Measurements from ENCODE around the gene PRMT7.
"Not testable (repeated sequence)": the region's sequence is repeated elsewhere in the genome, so short reads cannot be mapped to it uniquely, and the experiment has no call there.

Gene PRMT7

DNA sequence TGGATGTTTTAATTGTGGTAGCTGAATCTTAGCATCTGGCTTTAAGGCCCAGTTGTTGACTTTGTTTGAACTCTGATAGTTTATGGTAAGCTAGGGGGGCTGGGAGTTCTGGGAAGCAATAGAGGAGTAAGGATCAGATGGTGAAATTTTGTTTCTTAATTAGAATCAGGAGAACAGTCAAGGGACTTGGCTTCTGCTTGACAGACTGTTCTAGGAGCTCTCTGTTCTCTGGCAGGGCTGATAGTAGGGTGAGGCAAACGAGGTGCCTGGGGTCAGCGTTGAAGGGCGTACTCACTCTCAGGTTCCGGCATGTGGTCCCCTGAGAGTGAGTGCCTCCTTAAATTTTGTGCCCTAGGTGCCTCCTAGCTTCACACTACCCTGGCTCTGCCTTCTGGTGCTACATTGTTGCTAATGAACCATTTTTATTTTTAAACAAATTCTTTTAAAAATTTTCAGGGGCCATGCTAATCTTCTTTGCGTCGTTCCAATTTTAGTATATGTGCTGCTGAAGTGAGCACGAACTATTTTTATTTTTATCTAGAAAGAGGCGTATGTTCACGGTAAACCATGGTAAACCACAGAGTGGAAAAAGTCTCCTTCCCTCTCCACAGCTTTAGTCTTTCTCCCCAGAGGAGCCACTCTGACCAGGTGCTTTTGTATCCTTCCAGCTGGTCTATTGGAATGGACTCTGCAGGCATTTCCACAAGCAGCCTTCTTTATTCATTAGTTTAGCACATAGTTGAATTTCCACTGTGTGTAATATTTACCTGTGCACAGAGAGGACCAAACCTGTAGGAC is 26.8 kb upstream of the PRMT7 start:
- DNase-seq: no peak

DNA sequence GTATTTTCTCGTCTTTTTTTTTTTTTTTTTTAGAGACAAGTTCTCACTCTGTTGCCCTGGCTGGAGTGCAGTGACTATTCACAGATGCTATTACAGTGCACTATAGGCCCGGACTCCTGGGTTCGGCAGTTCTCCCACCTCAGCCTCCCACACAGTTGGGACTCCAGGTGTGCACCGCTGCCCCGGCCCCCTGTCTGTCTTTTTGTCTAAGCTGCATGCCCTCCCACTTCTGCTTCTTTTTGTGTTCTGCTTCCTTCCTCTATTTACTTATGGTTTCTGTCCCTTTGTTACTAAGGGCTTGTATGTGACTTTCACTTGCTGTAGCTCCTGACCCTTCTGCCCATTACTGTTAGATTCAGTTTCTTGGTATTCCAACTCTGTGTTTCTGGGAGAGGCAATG is 26.0 kb upstream of the PRMT7 start:
- no peak for DNase-seq

DNA sequence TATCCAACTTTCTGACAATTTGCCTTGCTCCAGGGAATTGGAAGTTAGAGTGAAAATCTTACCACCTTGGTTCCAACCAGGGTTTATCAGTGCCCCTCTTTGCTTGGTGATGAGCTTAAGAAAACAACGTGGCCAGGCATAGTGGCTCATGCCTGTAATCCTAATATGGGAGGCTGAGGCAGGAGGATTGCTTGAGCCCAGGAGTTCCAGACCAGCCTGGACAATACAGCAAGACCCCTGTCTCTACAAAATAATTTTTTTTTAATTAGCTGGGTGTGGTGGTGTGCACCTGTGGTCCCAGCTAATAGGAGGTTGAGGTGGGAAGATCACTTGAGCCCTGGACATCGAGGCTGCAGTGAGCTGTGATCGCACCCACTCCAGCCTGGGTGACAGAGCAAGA is 25.1 kb upstream of the PRMT7 start:
- no peak for DNase-seq

DNA sequence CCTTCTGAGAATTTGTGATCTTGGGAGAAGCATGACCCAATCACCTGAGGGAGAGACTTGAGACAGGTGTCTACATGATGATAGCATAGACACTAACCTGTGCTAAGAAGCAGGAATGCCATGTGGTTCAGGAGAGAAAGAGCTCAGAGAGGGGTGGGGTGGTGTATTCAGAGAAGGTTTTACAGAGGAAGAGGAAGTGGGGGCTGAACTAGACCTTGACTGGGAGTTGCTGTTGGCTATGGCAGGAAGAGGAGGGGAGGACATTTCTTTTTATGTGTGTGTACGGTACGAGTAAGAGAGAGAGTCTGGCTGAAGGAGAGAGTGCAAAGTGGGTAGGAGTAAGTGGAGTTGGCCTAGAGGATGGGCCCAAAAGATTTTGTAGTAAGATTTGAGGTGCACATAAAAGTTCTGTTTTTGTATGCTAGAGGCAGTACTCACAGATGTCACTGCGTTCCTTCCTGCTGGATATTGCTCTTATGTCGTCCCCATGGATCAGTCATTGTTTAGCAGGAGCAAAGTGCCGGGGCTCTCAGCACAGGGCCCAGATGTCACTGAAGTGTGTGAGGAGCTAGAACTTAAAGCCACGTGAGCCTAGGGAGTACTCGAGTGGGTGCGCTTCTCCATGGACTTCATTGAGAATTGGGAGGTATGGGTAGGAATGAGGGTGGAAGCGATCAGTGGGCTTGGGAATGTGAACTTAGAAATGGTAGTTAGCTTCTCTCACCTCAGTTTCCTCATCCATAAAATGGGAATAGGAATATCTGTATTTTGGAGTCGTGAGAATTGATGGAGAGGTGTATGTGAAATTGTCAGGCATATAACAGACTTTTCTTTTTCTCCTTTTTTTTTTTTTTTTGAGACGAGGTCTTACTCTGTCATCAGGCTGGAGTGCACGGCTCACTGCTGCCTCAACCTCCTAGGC is 24.4 kb upstream of the PRMT7 start:
- no peak for DNase-seq

DNA sequence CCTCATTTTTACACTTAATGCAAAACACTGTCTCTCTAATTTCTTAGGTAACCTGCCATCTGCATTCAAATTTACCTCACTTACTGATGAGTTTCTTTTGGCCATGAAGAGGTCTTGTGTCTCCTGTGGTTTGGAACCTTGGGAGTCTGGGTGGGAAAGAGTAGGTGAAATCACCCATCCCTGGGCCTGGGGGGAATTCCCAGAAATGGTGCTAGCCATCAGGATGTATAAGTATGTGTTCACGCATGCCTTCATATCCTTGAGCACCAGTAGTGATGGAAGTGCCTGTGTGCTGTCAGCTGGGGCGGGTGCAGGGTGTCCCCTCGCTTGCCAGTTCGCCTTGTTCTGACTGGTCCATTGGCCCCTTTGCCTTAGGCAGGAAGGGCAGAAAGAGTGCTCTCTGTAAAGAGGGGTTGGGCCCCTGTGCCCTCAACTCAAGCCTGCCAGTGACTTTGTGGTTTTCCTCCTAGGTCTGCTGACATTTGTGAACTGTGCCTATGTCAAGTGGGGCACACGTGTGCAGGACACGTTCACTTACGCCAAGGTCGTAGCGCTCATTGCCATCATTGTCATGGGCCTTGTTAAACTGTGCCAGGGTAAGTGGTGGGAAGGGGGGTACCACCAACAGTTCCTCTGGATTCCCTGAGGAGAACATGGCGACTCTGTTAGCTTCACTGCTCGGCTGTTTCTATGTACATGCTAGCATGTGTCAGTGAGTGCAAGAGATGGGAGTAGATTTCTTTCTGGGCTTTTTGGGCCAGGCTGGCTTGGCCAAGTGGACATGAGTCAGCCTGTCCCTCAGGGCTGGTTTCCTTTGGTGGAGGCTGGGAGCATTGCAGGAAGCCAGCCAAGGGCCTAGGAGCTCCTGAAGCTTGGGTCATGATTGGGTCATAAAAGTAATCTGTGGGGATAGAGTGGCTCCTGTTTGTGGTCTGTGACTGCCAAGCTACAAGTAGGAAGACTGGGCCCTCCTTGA is 23.3 kb upstream of the PRMT7 start:
- no peak for DNase-seq

DNA sequence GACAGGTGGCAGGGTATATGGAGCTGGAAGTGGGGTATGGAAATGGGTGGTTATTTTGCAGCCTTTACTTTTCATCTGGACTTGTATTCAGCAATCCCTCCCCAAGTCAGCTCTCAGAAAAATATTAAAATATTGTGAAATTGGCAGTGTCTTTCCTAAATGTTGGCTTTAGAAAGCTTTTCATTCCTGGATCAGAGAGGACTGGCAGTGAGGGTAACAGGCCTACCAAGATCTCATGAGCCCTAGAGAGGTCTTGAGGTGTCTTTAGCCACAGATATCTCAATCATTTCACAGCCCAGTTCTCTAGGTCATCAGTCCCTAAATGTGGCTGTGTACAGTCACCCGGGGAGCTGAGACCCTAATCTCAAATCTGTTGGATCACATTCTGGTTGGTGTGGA is 22.6 kb upstream of the PRMT7 start:
- no peak for DNase-seq

DNA sequence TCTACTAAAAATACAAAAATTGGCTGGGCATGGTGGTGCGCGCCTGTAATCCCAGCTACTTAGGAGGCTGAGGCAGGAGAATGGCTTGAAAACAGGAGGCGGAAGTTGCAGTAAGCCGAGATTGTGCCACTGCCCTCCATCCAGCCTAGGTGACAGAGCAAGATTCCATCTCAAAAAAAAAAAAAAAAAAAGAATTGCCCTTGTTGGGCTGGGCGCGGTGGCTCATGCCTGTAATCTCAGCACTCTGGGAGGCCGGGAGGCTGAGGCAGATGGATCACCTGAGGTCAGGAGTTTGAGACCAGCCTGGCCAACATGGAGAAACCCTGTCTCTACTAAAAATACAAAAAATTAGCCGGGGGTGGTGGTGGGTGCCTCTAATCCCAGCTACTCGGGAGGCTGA is 22.0 kb upstream of the PRMT7 start:
- not testable (repeated sequence) for DNase-seq

DNA sequence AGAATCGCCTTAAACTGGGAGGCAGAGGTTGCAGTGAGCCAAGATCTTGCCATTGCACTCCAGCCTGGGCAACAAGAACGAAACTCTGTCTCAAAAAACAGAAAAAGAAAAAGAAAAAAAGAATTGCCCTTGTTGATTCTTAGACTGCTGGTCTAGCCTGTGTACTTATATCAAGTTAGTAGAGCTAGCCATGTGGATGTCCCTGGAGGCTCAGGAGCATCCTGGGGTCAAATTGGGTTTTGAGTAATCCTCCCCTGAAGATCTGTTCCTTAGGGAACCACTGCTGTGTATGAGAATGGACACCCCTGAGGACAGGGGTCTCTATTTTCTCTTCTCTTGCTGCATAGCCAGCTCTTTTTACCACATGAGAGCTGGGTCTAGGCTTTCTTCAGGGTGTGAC is 21.6 kb upstream of the PRMT7 start:
- DNase-seq: no peak

DNA sequence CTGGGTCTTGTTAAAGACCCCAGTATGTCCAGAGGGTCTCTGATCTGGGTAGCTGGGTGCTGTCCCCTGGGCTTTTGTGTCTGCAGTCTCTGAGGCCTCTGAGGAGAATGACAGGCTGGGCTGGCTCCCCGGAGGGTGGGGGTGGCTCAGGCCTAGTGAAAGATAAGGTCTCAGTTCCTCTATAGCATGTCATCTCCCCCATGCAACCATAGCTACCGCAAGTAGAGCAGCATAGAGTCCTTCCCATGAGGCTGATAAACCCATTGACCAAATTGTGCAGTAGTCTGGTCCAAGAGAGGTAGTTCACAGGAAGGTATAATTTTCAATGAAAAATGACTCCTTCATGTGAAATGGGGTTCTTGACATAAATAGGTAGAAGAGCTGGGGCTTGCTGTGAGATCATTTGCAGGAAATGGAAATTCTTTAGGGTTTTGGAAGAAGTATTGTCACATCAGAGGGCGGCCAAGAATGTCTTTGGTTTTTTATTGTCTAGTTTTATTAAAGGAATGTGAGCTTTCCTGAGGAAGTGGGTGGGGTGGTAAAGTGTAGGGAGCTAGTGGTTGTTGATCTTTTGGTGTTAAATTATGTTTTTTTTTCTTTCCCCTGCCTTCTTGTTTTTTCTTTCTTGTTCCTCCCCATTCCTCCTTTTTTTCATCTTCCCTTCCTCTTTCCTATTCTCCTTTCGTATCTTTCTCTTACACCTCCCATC is 21.0 kb upstream of the PRMT7 start:
- DNase-seq: no peak

DNA sequence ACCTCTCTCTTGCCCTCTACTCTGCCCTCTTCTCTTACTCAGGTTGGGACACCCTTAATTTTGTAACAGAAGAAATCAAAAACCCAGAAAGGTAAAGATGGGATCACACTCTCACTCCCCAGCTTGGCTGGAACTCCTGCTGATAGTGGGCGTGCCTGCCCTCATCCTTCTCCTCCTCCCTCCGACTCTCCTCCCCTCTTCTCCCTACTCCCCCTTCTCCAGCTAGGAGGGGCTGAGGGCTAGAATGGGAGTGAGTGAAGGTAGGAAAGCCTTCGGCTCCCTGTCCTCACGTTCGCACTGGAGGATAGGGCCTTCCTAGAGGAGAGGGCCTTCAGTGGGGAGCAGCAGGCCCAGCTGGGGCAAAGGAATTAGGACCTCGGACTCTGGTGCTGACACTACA is 20.4 kb upstream of the PRMT7 start:
- DNase-seq: no peak

DNA sequence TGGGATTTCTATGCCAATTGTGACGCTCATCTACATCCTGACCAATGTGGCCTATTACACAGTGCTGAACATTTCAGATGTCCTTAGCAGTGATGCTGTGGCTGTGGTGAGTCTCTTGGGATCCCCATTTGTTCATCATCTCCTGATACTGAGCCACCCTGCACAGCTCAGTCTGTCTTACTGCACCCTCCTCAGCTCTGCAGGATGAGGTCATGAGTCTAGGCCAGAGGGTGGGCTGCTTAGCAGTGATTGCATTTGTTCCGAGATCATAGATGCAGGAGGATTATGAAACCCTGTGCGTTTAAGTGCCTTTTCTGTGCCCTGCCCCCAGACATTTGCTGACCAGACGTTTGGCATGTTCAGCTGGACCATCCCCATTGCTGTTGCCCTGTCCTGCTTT is 19.6 kb upstream of the PRMT7 start:
- DNase-seq: no peak

DNA sequence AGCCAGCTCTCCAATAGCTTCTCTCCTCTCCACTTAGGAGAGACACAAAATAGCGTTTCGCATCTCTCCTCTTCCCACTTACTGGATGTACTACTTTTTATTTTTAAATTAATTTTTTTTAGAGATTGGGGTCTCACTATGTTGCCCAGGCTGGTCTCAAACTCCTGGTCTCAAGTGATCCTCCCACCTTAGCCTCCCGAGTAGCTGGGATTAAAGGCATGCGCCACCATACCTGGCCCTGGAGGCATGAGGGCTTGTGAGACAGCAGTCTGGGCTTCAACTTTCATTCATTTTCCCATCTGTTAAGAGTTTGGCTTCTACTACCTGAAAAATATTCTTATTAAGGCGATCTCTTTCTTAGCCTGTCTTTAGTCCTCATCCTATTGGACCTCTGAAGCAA is 18.4 kb upstream of the PRMT7 start:
- DNase-seq: no peak

DNA sequence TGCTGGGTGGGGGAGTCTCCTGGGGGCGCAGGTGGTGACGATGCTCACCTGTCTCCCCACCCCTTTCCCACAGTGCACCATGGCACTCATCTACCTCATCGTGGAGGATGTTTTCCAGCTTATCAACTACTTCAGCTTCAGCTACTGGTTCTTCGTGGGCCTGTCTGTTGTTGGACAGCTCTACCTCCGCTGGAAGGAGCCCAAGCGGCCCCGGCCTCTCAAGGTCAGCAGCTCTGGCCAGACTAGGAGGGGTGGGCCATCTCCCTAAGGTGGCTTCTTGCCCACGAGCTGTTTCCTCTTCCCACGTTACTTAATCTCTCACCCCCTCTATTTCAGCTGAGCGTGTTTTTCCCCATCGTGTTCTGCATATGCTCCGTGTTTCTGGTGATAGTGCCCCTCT is 14.5 kb upstream of the PRMT7 start:
- no peak for DNase-seq

DNA sequence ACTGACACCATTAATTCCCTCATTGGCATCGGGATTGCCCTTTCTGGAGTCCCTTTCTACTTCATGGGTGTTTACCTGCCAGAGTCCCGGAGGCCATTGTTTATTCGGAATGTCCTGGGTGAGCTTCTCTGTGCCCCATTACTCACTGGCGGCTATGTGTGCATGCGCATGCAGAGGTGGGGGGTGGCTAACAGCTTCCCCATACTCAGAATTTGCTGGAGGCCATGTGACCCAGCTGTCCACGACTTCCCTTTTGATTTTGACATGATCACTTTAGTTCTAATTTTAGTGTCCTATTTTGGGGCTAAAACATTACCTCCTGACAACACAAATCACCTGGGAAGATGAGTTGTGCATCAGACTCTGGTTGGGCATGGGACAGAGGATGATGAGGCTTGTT is 14.1 kb upstream of the PRMT7 start:
- DNase-seq: no peak

DNA sequence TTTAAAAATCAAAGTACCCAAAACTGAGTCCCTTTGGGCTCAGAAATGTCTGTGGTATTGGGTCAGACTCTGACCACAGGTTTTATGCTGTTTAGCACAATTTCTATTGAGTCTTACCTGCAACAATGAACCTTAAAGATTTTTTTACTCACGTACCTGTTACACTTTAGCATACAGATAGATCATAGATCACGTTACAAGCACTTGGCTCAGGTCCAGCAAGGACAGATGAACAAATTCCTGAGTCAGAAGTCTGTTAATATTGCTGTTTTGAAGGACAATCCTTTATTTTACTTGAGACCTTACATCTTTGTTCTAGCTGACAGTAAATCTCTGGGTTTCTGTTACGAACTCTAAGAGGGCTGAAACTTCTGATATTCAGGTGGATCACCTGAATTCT is 12.9 kb upstream of the PRMT7 start:
- no peak for DNase-seq

DNA sequence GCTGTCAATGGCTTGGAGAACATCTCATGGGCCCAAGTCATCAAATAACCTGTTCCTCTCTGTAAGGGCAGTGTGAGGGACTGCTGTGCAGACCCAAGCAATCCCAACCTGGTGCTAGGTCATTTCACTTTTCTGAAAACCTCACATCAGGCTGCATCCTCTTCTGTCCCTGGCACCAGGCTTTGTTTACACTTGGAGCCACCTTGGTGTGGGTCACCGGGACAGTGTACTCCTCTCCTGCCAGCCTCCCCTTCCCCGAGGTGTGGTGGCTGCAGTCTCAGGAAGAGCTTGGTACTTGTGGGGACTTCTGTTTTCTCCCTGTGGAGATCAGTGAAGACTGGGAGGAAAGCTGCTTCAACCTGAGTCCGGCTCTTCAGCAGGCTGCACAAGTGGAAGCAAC is 12.5 kb upstream of the PRMT7 start:
- DNase-seq: no peak

DNA sequence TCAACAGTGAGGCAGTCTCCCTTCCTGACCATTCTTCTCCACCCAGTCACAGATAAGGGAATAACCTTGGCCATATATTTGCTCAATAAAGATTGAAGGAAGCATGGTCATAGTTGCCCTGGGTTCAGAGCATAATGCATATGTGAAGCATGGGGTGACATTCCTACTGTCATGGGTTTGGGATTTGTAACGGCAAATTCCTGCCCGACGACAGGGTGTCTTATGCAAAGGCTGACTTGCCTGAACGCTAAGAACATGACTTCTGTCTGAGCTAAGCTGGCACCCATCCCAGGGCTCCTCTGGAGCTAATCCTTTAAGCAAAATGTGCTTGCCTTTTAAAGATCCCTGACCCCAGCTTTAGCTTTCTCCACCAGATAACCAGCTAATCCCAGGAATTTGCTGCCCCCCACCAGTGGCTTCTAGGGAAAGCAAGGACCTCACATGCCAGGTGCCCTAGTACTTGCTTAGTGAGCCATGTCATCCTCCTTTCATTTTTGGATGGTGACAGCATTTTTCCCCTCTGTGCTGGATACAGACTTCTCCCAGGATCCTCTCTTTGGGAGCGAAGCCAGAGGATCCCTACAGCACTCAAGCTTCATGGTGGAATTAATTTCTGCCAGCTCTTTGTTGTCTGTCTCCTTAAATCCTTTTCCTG is 11.8 kb upstream of the PRMT7 start:
- DNase-seq: no peak

DNA sequence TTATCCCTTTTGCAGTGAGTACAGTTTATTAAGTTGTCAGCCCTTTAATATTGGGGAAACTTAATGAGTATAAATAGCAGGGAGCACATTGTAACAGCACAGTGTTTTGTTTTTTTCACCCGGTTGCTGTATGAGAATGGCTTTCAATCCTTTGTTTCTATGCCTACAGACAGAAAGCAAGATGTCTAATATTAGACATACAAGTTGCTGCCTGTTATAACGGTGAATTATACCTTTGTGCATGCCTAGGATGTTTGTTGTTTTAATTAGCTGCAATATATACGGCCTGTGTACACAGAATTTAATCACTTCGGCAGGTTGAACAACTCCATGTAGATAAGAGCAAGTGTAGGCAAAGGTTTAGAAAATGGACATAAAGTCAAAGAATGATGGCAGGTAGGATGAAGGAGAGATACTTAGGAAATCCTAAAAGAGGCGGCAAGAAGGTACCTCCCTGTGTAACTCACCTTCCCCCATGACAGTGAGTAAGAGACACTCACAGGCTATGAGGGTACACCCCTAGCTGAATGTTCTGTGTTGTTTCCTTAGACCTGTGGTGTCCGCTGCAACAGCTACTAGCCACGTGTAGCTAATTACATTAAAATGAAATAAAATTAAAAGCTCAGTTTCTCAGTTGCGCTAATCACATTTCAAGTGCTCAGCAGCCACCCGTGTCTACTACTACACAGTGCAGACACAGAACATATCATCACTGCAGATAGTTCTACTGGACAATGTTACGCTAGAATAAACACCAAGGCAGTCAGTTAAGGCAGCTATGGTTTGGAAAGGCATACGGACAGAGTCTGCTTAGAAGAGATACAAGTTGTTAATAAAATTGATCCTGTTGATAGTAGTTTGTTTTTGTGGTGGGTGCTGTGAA is 11.0 kb upstream of the PRMT7 start:
- no peak for DNase-seq

DNA sequence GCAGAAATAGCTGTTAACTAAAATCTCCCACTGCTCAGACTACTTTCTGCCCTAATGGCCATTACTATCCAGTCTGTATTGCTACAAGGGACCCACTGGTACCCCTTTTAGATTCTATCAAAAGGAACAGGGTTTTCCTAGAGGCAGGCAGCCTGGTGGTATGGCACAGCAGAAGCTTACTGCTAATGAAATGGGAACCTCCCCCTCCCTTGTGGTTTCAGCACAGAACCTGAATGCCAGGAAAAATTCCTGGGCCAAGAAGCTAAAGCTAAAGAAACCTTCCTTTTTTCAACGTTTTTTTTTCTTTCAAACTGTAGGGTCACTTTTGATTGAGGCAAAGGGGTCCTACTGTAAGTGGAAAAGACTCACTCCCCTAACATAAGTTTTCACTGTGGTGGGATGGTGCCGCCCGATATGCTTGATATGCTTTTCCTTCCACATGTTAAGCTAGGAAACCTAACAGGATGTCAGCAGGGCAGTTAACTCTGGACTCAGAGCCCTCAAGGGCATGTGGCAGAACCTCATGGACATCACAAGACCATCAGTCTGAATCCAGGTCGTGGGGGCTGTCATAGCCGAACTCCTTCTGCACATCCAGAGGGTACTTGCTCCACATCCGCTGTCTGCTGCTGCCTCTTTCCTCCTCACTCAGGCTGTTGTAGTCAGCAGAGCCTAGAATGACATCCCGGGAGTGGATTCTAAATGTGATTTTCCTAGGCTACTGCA is 9.9 kb upstream of the PRMT7 start:
- DNase-seq: no peak

DNA sequence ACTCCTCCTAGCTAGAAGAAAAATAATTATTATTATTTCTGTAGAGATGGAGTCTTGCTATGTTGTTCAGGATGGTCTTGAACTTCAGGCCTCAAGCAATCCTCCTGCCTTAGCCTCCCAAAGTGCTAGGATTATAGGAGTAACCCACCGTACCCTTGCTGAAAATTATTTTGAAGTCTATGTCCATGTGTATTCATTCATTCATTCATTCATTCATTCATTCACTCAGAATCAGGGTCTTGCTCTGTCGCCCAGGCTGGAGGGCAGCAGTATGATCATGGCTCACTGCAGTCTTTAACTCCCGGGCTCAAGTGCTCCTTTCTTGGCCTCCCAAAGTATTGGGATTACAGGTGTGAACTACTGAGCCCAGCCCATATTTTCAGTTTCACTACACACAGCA is 4.2 kb upstream of the PRMT7 start:
- DNase-seq: no peak

Measured in NCI-H526 (cell line).